GM12878 (cell line): Measurements from ENCODE around the gene KIAA0825. TPM values are rescaled to one million over a fixed set of nuclear protein-coding genes. Genes with fewer than 3 reads are reported as not detected.

Source experiments
- ATAC-seq: fragments of 200-7000 bp; cut with Tn5 transposase; 3 replicates; pipeline ENCODE4 v1.9.1; 2020; ENCODE audit warnings: mild to moderate bottlenecking, moderate library complexity
- BruUV-seq: library from RNA; stranded (reverse); fragments of 400-500 nt; replicated peaks from 2 replicates; lab custom pipeline; 2021; lab: Mats Ljungman, UMichigan
- CTCF ChIA-PET: fragments of 300-600 bp; sonication (Branson Sonifier 250); formaldehyde crosslinking; extraction: SDS; loops from one replicate; lab custom pipeline; 2021; ENCODE audit warnings: inconsistent platforms; lab: Yijun Ruan, JAX
- POLR2A ChIA-PET: fragments of 350-600 bp; formaldehyde crosslinking; extraction: SDS; loops from one replicate; lab custom pipeline; 2021; ENCODE audit warnings: inconsistent platforms; lab: Charles Lee
- RAD21 ChIA-PET: fragments of 300-600 bp; sonication (Branson Sonifier 250); formaldehyde crosslinking; loops from one replicate; lab custom pipeline; 2023; ENCODE audit warnings: antibody characterized with exemption; ENCODE audit not compliant: unreplicated experiment; lab: Charles Lee
- SMC1A ChIA-PET: fragments of 300-600 bp; sonication (Branson Sonifier 250); formaldehyde crosslinking; loops from one replicate; lab custom pipeline; 2023; ENCODE audit not compliant: unreplicated experiment, uncharacterized antibody; lab: Charles Lee
- DNase-seq: peaks from one replicate; pipeline ENCODE4 v3.0.0-alpha.2; 2011; ENCODE audit warnings: low read depth, low spot score
- FAIRE-seq: peaks from 3 replicates; lab custom pipeline; 2011; peaks lifted over from hg19 to GRCh38; lab: Jason Lieb, UNC
- H2AFZ ChIP-seq: 2 replicates; pipeline ENCODE4 v1.6.0; 2011; ENCODE audit warnings: low read depth, low read length, control low read depth; ENCODE audit not compliant: control insufficient read depth
- H3K27ac ChIP-seq: 2 replicates; pipeline ENCODE4 v1.5.1; 2011; ENCODE audit warnings: control low read depth; ENCODE audit not compliant: control insufficient read depth, insufficient read depth
- H3K27me3 ChIP-seq, 2 experiments: replicated peaks in 1 of 2; 2 replicates each; pipeline versions ENCODE4 v1.6.0 to v1.6.1; 2011; ENCODE audit warnings: low read length in 1 of 2; ENCODE audit not compliant: control insufficient read depth in 2 of 2, insufficient read depth in 2 of 2
- H3K36me3 ChIP-seq, 2 experiments: 2 replicates each; pipeline ENCODE4 v1.5.1; 2011; ENCODE audit warnings: low read length in 1 of 2; ENCODE audit not compliant: control insufficient read depth in 2 of 2, insufficient read depth in 2 of 2
- H3K4me1 ChIP-seq: 2 replicates; pipeline ENCODE4 v1.6.1; 2011; ENCODE audit warnings: mild to moderate bottlenecking, low read length, moderate library complexity, mixed read lengths; ENCODE audit not compliant: control insufficient read depth, insufficient read depth
- H3K4me2 ChIP-seq: 2 replicates; pipeline ENCODE4 v1.6.0; 2011; ENCODE audit warnings: control low read depth; ENCODE audit not compliant: control insufficient read depth, insufficient read depth
- H3K4me3 ChIP-seq: fragments of 200-600 bp; sonication (generic); 2 replicates; pipeline ENCODE4 v1.5.1; 2016
- H3K79me2 ChIP-seq: 2 replicates; pipeline ENCODE4 v1.6.0; 2011; ENCODE audit warnings: low read length; ENCODE audit not compliant: control insufficient read depth, insufficient read depth
- H3K9ac ChIP-seq: 2 replicates; pipeline ENCODE4 v1.8.0; 2011; ENCODE audit warnings: low read length, control low read depth, mixed read lengths; ENCODE audit not compliant: control insufficient read depth, insufficient read depth
- H3K9me3 ChIP-seq: replicated peaks from 3 replicates; pipeline ENCODE4 v1.5.1; 2011; ENCODE audit warnings: mild to moderate bottlenecking, low read length; ENCODE audit not compliant: control insufficient read depth, insufficient read depth
- H4K20me1 ChIP-seq: 2 replicates; pipeline ENCODE4 v1.6.0; 2011; ENCODE audit not compliant: control insufficient read depth, insufficient read depth
- ATF2 ChIP-seq: IDR thresholded peaks from 2 replicates; pipeline ENCODE4 v1.6.1; 2012; ENCODE audit warnings: low read length, inconsistent platforms
- CEBPB ChIP-seq, 2 experiments: fragments of 150-350 bp in 1 of 2; IDR thresholded peaks; 2 replicates each; pipeline ENCODE4 v1.6.1; 2012 to 2014; ENCODE audit warnings: low read depth in 2 of 2, low read length in 2 of 2, borderline replicate concordance in 1 of 2, inconsistent platforms in 1 of 2
- CHD2 ChIP-seq: IDR thresholded peaks from 2 replicates; pipeline ENCODE4 v1.6.1; 2011; ENCODE audit warnings: low read depth, low read length, improper control_type of control experiment, borderline replicate concordance
- CTCF ChIP-seq, 3 experiments: IDR thresholded peaks in 2 of 3; conservative IDR thresholded peaks in 1 of 3; 2 replicates each; pipeline ENCODE4 v1.5.1; 2011; ENCODE audit warnings: low read depth in 3 of 3, low read length in 3 of 3, mild to moderate bottlenecking in 3 of 3, control low read depth in 2 of 3, moderate library complexity in 2 of 3, inconsistent platforms in 1 of 3, mixed read lengths in 1 of 3; ENCODE audit not compliant: control insufficient read depth in 2 of 3, insufficient read depth in 1 of 3; ENCODE audit errors: extremely low read depth in 1 of 3
- FOS ChIP-seq: IDR thresholded peaks from 3 replicates; pipeline ENCODE4 v1.6.1; 2011; ENCODE audit warnings: borderline replicate concordance; ENCODE audit not compliant: insufficient read length; ENCODE audit errors: extremely low read depth
- KDM1A ChIP-seq: fragments of 200-600 bp; sonication (generic); IDR thresholded peaks from 2 replicates; pipeline ENCODE4 v1.6.1; 2016; ENCODE audit warnings: borderline replicate concordance
- RBBP5 ChIP-seq: fragments of 200-600 bp; sonication (generic); conservative IDR thresholded peaks from 2 replicates; pipeline ENCODE4 v1.6.1; 2016
- RELB ChIP-seq: fragments of 450-650 bp; IDR thresholded peaks from 2 replicates; pipeline ENCODE4 v1.6.1; 2017; ENCODE audit warnings: low read depth, mild to moderate bottlenecking, moderate library complexity
- SMAD1 ChIP-seq: fragments of 450-650 bp; IDR thresholded peaks from 2 replicates; pipeline ENCODE4 v1.6.1; 2018; ENCODE audit warnings: mild to moderate bottlenecking, low read depth; ENCODE audit not compliant: partially characterized antibody
- STAT1 ChIP-seq: fragments of 450-650 bp; conservative IDR thresholded peaks from 2 replicates; pipeline ENCODE4 v1.6.1; 2014; ENCODE audit warnings: antibody characterized with exemption, mild to moderate bottlenecking
- SUZ12 ChIP-seq: fragments of 200-600 bp; sonication (generic); IDR thresholded peaks from one replicate; pipeline ENCODE4 v1.6.1; 2018; ENCODE audit warnings: antibody characterized with exemption, mild to moderate bottlenecking; ENCODE audit not compliant: unreplicated experiment
- WGBS: methylation state at CpG from one replicate; pipeline ENCODE4 v1.1.6; 2016; ENCODE audit warnings: low lambda C conversion rate; ENCODE audit not compliant: insufficient replicate concordance, insufficient coverage; ENCODE audit errors: missing lambda C conversion rate; 5-methylcytosine and 5-hydroxymethylcytosine counted together
- in situ Hi-C: fragments of 300-500 bp; cut with MboI; formaldehyde crosslinking; loops from 9 replicates; pipeline ENCODE4 v1.14.3; 2018; ENCODE audit warnings: mixed read lengths
- intact Hi-C: fragments of 100-400 bp; cut with micrococcal nuclease; formaldehyde crosslinking; loops from one replicate; pipeline ENCODE4 v1.14.2; 2022; ENCODE audit not compliant: unreplicated experiment
- polyA plus RNA-seq, 11 experiments: library from polyadenylated mRNA; depleted of rRNA in 4 of 11; unstranded in 6 of 11; stranded (reverse) in 5 of 11; fragments of >200 nt; fragmentation: Nextera tagmentation in 4 of 11; fragmentation: Illumina TruSeq in 1 of 11; extraction: Ambion mirVana in 4 of 11; extraction: Trizol in 1 of 11; gene quantifications; 1 replicate in 1 of 11; 2 replicates in 10 of 11; pipeline versions ENCODE4 v1.2.1 to v1.2.3, GENCODE V29; 2011 to 2016; ENCODE audit warnings: inconsistent platforms in 2 of 11, missing spikeins in 2 of 11, low read depth in 1 of 11
- total RNA-seq, 4 experiments: library from RNA; depleted of rRNA in 3 of 4; stranded (reverse); fragments of >200 nt in 3 of 4; fragmentation: Illumina TruSeq in 1 of 4; extraction: Trizol in 1 of 4; gene quantifications; 2 replicates each; pipeline versions ENCODE4 v1.2.1 to v1.2.3, GENCODE V29; 2013 to 2021

KIAA0825 gene
- total and polyA plus RNA-seq, 10 of the 15 experiments (the other 5 are each of a cell fraction or from before 2014, with no cell fraction given) = 0.55 to 1.9 (median 1.5) TPM

GRCh38 chr5:94310833-94311232 is 307.6 kb downstream of the KIAA0825 start:
- DNase-seq = no peak
- H3K27ac ChIP-seq = no peak overlapping the region
- no peaks in the 10 kb centered on the region for H3K4me1 ChIP-seq
- no TSS peak for BruUV-seq
- no peak overlapping the region for H3K4me3 ChIP-seq
- no peak for TF ChIP-seq STAT1
- TF ChIP-seq KDM1A = no peak
- TF ChIP-seq ATF2 = no peak
- no peak for TF ChIP-seq CEBPB (IDR thresholded peaks at IDR 0.05; ENCODE audit: borderline replicate concordance in 1 of 2, low read depth in 2 of 2, low read length in 2 of 2)
- POLR2A ChIA-PET = no interaction called here
- no peaks in the 10 kb centered on the region for H4K20me1 ChIP-seq
- RAD21 ChIA-PET = no interaction called here
- no peaks in the 10 kb centered on the region for H3K36me3 ChIP-seq
- 11% methylated on average over 1 of the region's 1 CpG for WGBS
- H3K4me2 ChIP-seq = no peak overlapping the region
- SMC1A ChIA-PET = interaction anchor here (1.2 kb wide), 1 partner anchor 10 kb away, joined by 4 read pairs; no protein-coding TSS in a partner anchor
- no peak overlapping the region for H3K9ac ChIP-seq
- H2AFZ ChIP-seq = no peak overlapping the region
- no peaks in the 10 kb centered on the region for H3K79me2 ChIP-seq
- intact Hi-C loops = no loop called here
- no peaks in the 10 kb centered on the region for H3K27me3 ChIP-seq
- in situ Hi-C loops = no loop called here
- H3K9me3 ChIP-seq = no peaks in the 10 kb centered on the region
- no peak for FAIRE-seq
- no peak for ATAC-seq
- CTCF ChIA-PET = no interaction called here

- no TSS peak for BruUV-seq
- no peaks in the 10 kb centered on the region for H4K20me1 ChIP-seq
- ChIA-PET CTCF (no interaction called here), SMC1A (no interaction called here), RAD21 (no interaction called here), POLR2A (no interaction called here)
- H3K4me3 ChIP-seq = no peak overlapping the region
- FAIRE-seq (no peak), ATAC-seq (no peak), DNase-seq (no peak)
- intact Hi-C loops = no loop called here
- no peak overlapping the region for H3K9ac ChIP-seq
- no peaks in the 10 kb centered on the region for H3K79me2 ChIP-seq
- H3K27ac ChIP-seq = no peak overlapping the region
- no peaks in the 10 kb centered on the region for H3K36me3 ChIP-seq
- in situ Hi-C loops = no loop called here
- WGBS = 20% methylated on average over 1 of the region's 1 CpG
- no peak overlapping the region for H2AFZ ChIP-seq
- H3K4me1 ChIP-seq = no peaks in the 10 kb centered on the region
- H3K4me2 ChIP-seq = no peak overlapping the region
- H3K9me3 ChIP-seq = no peaks in the 10 kb centered on the region
- H3K27me3 ChIP-seq = no peaks in the 10 kb centered on the region
- TF ChIP-seq RBBP5 (no peak), SMAD1 (no peak), FOS (no peak), CHD2 (no peak), RELB (no peak), CEBPB (IDR thresholded peaks at IDR 0.05; ENCODE audit: borderline replicate concordance in 1 of 2, low read depth in 2 of 2, low read length in 2 of 2) (no peak), CTCF (IDR thresholded peaks at IDR 0.05 in 2 of 3, conservative IDR thresholded peaks at IDR 0.05 in 1 of 3; ENCODE audit: control insufficient read depth in 2 of 3, extremely low read depth in 1 of 3, insufficient read depth in 1 of 3, low read depth in 3 of 3, low read length in 3 of 3) (no peak), SUZ12 (no peak)
These were observed 309.3 kb downstream of the KIAA0825 start for GRCh38 chr5:94309141-94309540.
